AML-193 (cell line): ENCODE results near the gene CCT6B.
"Not testable (repeated sequence)": the region's sequence is repeated elsewhere in the genome, so short reads cannot be mapped to it uniquely, and the experiment has no call there.

Experiments used
- DNase-seq, 2 experiments: peaks; one replicate each; lab custom pipeline; 2025; lab: John Stamatoyannopoulos, UW

CCT6B gene

GRCh38 chr17:34961093-34961911, at the start of gene CCT6B, which contains the start of gene ZNF830:
TSS of gene CCT6B (minus strand) at chr17:34961460. CDS start at chr17:34961393, 67 bp downstream.
TSS of gene ZNF830 (plus strand) at chr17:34961540. CDS start at chr17:34961567, 27 bp downstream.
- DNase-seq = peak; percentile 95 to 97

GRCh38 chr17:35010093-35010492, 48.8 kb upstream of the CCT6B start:
- no peak for DNase-seq

GRCh38 chr17:35006961-35007360, 45.7 kb upstream of the CCT6B start:
- DNase-seq = no peak

- DNase-seq = no peak
Observed at GRCh38 chr17:35006345-35006744, 45.1 kb upstream of the CCT6B start.

GRCh38 chr17:35003778-35004177, 42.5 kb upstream of the CCT6B start:
- no peak for DNase-seq

- no peak for DNase-seq
Observed at GRCh38 chr17:35002876-35003551, 41.8 kb upstream of the CCT6B start.

GRCh38 chr17:35001549-35001948, 40.3 kb upstream of the CCT6B start:
- DNase-seq = no peak

- DNase-seq = not testable (repeated sequence)
Observed at GRCh38 chr17:35000965-35001364, 39.7 kb upstream of the CCT6B start.

GRCh38 chr17:34999456-34999855, 38.2 kb upstream of the CCT6B start:
- DNase-seq = no peak

- peak; percentile 70 to 75 for DNase-seq
Observed at GRCh38 chr17:34998205-34998604, 36.9 kb upstream of the CCT6B start.

- no peak for DNase-seq
Observed at GRCh38 chr17:34997355-34997862, 36.1 kb upstream of the CCT6B start.

GRCh38 chr17:34996422-34997285, 35.4 kb upstream of the CCT6B start:
- peak; percentile 55 to 64 for DNase-seq

- peak; percentile 60 to 71 for DNase-seq
Observed at GRCh38 chr17:34993031-34993430, 31.8 kb upstream of the CCT6B start.

GRCh38 chr17:34991606-34992005, 30.3 kb upstream of the CCT6B start:
- DNase-seq = no peak

GRCh38 chr17:34990921-34991365, 29.7 kb upstream of the CCT6B start:
- peak; percentile 91 to 92 for DNase-seq

- no peak for DNase-seq
Observed at GRCh38 chr17:34989473-34989872, 28.2 kb upstream of the CCT6B start.

- DNase-seq = no peak
Observed at GRCh38 chr17:34988644-34989043, 27.4 kb upstream of the CCT6B start.

GRCh38 chr17:34987232-34987631, 26.0 kb upstream of the CCT6B start:
- DNase-seq = no peak

- DNase-seq = no peak
Observed at GRCh38 chr17:34981538-34982241, 20.4 kb upstream of the CCT6B start.

- peak; percentile 96 for DNase-seq
Observed at GRCh38 chr17:34980681-34981537, 19.6 kb upstream of the CCT6B start.
